ENCODE measurements around the gene ARL6IP5. TPM values are rescaled to one million over a fixed set of nuclear protein-coding genes. Genes with fewer than 3 reads are reported as not detected.

The ARL6IP5 gene, protein sequence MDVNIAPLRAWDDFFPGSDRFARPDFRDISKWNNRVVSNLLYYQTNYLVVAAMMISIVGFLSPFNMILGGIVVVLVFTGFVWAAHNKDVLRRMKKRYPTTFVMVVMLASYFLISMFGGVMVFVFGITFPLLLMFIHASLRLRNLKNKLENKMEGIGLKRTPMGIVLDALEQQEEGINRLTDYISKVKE
- total RNA-seq: 36.4 TPM

DNA sequence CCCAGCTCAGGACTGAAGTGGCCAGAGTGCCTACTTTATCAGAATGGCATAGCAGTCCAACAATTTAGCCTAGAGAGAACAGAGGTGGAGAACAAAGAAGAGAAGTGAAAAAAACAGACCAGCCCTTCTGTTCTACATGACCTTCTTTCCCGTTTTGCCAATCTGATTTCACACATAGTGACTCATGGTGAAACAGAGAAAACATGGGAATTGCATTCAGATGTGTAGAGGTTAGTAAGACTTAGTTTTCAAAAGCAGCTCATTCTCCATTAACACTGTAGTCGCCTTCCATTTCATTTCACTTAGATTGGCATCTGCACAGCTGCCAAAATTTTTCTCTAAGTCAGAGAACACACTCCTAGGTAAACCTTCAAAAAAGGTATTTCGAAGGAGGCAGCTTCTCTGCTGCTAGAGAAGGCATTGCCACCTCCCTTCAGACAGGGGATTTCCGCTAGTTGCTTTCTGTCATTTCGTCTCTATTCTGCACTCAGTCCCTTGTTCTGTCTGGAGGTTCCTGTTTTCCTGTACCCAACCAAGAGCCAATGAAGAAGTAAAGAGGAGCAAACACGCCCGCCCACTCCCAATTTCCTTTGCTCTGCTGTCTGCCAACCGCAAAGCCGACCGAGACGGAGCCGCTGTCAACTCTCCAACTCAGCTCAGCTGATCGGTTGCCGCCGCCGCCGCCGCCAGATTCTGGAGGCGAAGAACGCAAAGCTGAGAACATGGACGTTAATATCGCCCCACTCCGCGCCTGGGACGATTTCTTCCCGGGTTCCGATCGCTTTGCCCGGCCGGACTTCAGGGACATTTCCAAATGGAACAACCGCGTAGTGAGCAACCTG, at the start of gene ARL6IP5:
Gene ARL6IP5 (plus strand): TSS at position 612 of the 842 bp plus-strand sequence. CDS start 111 bp downstream, at position 723.
- ATAC-seq: peak; percentile 71

DNA sequence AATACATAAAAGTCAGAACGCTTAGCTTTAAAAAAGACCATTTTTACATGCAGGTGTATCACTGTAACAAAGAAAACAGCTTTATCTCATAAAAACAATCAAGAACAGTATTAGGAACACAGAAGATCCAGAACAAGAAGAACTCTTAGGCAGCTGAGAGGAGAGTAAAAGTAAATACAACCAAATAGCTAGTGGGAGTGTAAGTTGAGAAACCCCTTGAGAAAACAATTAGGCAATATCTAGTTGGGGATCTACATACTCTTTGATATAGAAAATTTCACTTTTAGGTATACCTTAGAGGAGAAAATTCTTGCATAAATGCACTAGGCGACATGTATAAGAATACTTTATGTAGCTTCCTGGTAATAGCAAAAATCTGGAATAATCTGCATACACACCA, 40.1 kb upstream of the ARL6IP5 start:
- no peak for ATAC-seq

DNA sequence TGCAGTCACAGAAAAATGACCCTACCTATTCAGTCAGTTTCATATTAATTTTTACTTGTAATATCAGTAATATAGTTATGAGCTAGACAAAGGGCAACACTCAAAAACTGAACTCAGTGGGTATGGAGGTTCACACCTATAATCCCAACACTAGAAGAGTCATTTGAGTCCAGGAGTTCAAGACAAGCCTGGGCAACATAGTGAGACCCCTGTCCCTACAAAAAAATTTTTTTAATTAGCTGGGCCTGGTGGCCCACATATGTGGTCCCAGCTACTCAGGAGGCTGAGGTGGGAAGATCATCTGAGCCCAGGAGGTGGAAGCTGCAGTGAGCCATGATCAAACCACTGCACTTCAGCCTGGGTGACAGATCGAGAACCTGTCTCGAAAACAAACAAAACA, 35.7 kb upstream of the ARL6IP5 start:
- no peak for ATAC-seq

DNA sequence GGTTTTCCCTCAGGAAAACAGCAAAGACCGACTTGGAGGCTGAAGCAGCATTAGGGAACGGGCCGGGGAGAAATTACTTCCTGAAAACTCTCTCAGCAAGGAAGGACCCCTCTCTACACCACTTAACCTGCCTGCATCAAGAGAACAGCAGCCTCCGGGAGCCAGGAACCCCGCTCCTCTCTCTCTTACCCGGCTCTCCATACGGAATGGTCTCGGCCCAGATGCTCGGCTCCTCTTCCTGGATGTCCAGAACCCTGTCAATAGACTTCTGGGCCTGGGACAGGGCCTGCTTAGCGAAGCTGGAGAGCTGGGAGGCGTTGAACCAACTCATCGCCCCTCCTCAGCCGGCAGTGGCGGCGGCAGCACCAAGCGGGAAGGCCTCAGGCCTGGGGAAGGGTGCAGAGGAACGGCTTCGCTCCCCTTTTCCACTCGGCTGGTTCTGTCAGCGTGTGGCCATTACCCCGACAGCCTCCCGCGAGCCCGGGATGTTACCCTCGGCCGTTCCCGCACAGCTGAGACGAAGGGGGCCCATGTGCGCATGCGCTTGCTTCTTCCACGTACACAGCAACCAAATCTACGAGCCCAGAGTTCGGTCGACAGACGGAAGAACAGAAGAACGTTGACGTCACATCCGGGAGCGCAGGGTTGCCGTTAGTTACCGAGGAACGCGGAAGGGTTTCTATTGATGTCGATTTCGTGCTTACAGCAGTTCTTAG, 32.8 kb upstream of the ARL6IP5 start, which contains the start of gene TMF1:
Gene TMF1 (minus strand): TSS at position 578 of the 716 bp plus-strand sequence. CDS start 247 bp downstream, at position 331.
- ATAC-seq: peak; percentile 99

DNA sequence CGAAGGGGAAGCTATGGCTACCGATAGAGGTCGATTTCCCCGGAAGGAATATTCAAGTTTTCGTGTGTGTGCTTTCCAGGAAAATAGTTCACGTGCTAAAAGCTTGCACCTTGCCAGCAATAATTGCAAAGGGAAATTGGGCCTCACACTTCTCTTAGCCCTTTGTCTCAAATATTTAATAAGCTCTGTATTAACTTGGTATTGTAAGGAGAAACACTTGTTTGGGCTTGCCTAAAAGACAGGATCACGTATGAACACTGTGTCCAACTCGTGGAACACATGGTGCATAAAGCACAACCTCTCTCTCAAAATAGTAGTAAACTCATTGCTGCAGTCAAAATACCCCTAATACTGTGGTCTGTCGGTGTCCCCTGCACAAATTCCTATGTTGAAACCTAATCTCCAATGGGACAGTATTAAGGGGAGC, 32.3 kb upstream of the ARL6IP5 start:
- peak; percentile 59 for ATAC-seq

DNA sequence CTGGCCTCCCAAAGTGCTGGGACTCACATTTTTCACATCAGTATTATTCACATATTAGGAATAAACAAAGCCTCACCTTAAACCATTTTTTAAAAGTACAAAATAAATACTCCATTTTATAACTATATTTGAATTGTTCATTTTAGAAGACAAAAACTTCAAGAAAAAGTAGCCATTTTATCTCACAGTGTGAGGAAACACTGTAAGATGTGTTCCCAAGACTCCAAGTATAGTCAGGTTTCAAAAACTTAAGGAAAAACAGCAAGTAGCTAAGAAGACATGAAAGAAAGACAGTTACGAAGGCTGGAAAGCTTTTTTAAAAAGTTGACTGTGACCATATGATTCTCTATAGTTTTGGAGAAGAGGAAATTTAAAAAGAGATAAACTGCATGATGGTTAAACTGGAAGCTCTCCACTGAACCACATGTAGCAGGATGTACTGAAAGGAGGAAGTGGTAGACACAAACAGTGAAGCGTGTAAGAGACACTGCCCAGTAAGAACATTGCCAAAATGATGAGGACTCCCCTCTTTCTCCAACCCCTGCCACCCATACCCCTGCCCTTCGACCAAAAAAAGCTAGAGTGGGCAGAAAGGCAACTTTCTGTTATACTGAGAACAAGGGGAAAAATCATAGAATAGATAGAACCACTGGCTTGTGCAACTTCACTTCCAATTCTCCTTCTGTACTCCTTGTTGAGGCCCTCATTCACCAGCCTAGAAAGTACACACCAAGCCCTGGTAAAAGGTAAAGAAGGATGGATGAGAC, 26.4 kb upstream of the ARL6IP5 start:
- ATAC-seq: peak; percentile 58

DNA sequence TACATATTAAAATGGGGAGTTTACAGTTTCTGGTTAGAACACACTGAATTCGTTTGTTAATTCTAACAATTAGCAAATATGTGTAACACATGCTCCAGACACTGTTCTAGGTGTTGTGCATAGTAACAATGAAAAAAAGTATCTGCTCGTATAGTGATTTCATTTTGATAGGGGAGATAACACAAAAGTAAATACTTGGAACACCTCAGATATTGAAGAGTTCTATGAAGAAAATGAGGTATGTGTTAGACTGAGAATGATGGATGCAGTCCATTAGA, 25.9 kb upstream of the ARL6IP5 start:
- no peak for ATAC-seq

DNA sequence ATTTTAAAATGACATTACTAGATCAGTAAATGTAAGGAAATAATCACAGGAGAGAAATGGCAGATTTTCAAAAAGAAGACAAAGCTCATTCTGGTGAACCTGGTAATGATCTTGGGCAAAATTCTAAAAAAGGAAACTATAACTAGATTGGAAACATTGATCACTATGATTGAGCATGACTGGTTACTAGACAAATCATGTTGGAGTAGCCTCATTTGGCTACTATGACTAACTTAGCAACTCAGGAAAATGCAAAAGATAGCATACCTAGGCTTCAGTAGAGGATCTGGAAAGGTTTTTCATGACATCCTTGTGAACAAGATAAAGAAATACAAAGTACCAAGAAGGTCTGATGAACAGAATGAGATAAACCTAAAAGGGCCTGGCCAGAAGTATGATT, 25.0 kb upstream of the ARL6IP5 start:
- no peak for ATAC-seq

DNA sequence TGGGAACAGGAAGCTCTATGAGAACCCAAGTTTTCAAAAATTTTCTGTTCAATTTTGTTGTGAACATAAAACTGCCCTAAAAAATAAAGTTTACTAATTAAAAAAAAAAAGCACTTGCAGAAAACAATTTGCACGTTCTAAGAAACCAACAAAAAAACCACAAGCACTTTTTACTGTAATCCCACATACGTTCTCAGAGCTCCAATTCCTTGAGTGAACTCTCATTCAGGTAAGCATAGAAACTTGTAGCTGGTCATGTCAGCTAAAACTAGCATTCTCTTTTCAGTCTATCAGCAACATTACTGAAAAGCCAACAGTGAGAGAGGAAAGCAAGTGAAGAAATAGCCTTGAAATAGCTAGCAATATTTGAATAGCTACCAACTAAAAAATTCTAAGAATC, 21.1 kb upstream of the ARL6IP5 start:
- ATAC-seq: no peak

DNA sequence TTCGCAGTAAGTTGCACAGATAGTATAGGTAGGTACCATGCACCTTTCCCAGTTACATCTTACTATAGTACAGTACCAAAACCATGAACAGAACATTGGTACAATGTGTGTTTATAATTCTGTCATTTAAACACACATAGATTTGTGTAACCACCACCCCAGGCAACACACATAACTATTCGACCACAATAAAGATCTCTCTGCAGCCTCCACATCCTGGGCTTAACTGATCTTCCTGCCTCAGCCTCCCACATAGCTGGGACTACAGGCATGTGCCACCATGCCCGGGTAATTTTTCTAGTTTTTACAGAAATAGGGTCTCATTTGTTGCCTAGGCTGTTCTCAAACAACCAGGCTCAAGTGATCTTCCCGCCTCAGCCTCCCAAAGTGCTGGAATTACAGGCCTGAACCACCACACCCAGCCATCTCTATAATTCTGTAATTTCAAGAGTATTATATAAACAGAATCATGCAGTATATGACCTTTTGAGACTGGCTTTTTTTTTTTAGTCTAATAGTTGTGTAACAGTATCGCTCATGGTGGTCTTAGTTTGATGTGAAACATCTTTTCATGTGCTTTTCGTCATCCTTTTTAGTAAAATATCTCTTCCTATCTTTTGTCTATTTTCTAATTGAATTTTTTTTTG, 19.3 kb upstream of the ARL6IP5 start:
- ATAC-seq: no peak

DNA sequence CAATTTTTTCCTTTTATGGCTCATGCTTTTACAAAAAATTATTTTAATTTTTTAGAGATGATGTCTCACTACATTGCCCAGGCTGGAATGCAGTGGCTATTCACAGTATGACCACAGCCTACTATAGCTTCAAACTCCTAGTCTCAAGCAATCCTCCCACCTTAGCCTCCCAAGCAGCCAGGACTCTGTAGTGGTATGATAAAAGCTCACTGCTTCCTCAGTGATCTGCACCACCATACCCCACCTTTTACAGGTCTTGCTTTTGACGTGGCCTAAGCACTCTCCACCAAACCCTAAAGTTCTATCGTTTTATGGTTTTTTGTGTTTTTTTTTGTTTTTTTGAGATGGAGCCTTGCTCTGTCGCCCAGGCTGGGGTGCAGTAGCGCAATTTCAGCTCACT, 18.6 kb upstream of the ARL6IP5 start:
- ATAC-seq: no peak

DNA sequence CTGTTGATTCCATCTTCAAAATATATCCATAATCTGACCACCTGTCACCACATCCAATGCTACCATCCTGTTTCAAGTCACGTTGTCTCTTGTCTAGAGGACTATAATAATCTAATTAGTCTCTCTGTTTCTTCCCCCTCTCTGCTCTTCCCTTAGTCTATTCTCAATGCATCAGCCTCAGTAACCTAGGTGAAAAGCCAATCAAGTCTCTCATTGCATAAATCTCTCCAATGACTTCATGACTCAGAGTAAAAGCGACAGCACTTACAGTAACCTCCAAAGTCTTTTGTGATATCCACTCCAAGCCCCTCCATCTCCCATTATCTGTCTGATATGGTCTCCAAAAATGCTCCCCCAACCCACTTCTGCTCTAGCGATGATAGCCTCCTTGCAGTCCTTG, 11.8 kb upstream of the ARL6IP5 start:
- no peak for ATAC-seq

DNA sequence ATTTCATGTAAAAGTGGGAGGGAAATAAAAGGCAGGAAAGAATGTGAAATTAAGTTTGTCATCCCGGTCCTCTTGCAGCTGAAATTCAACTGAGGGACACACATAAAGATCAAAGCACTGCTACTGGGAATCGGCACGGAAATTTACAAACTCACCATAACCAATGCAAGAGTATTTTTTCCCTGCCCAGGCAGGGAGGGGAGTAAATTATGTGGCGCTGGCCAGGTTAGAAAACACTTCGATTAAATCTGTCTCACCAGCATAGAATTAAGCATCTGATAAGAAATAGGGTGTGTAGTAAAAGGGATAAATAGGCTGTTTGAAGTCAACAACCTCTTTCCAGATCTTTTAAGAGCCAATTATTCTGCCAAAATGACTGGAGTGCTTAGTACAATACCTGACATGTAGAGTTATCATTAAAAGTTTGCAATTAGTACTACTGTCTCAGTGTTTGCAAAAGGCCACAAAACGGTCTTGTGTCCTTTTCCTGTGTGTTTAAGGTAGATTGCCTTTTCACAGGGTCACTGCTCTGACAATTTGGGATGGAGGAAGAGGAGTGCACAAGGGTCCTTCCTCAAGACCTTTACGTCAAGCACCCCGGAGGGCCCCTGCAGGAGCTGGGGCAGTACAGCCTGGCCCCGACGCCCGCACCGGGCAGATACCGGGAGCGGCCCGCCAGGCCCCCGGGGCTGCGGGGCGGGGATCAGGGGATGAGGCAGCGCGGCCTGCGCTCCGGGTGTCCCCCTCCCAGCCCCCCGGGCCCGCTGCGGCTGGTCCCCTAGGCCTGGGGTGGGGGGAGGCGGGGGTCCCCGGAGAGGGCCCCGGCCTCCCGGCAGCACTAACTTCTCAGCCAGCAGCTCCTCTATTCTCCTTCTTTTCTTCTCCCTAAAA, 5.2 kb upstream of the ARL6IP5 start:
- ATAC-seq: peak; percentile 63

DNA sequence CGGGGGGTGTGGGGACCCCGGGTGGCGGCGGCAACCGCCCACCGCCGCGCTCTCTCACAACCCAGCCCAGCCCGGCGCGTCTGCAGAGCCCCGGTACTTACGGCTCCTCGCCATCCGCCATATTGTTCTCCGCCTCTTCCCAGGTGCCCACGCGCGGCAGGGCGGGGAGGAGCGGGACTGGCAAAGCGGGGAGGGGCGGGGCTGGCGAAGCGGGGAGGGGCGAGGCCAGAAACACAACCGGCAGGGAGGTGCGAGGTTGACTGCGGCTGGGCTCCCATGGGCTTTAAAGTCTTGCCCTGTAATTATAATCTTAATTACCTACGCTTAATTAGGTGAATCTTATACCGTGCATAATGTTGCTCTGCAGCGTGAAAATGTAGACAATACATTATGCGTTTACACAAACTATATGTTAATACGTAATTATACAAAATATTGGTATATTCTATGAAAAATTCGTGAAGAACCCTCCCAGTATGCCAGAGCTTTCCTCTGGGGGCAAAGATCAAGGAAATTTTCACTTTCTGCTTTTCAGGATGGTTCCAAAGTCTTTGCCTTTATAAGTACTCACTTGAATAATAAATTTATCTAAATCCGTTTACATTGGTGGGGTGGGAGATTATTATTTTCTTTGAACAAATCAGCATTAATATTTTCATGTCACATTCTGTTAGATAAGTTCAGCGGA, 4.4 kb upstream of the ARL6IP5 start, which contains the start of gene UBA3:
Gene UBA3 (minus strand): TSS at position 133 of the 688 bp plus-strand sequence. CDS start 12 bp downstream, at position 121.
- ATAC-seq: peak; percentile 89

DNA sequence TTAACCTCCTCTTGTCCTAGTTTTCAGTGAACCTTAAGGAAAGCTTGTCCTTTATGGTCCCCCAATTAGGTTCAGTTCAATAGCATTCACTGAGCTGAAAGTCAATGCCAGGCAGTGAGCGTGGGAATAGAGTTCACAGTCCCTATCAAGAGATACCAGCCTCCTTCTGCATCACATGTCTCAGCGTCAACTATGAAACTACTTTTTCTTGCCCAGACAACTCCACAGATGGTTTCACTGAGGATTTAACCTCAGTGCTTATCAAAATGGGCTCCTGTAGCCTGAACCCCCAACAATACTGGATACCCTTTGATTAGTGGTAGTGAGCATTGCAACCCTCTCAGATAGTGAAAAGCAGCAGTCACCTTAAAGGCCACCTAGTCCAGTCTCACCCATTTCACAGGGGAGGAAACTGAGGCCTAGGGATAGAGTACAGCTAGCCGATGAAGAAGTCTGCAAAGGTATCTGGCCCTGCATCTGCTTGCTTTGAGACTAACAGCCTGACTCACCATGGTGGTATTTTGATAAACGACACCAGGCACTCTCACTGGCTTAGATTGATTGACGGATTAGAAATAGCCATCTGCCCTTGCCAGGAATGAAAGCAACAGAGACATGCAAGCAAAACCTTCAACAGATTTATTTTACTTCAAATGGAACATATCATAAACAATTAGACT, 3.0 kb upstream of the ARL6IP5 start:
- ATAC-seq: no peak

DNA sequence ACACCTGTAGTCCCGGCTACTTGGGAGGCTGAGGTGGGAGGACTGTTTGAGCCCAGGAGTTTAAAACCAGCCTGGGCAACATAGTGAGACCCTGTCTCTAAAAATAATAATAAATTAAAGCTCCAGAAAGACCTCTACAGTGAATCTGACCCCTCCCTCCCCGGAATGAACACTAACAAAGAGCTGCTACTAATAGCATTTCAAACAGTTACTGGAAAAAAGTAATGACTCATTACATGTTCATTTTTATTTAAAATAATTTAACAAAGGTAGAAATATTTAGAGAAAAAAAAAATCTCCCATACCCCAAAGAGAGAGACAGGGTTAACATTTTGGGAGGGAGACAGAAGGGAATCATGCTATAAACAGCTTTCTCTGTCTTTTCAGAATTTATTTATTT, 2.4 kb upstream of the ARL6IP5 start:
- ATAC-seq: no peak

DNA sequence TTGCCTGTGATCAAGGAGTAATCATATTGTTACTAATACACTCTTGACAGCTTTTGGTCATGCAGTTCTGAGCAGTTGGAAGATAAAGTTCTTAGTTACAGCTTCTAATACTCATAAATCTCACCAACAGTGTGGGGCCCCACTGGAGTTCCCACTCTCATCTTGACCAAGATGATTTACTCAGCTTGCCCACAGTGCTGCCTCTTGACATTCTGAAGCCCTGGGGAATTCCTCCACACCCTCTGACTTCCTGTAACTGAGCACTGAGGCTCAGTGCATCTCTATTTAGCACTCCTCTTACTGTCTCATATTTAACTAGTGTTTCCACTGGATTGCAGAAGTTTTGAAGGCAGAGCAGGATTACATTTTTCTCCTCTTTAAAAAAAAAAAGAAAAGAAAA, 1.9 kb upstream of the ARL6IP5 start:
- ATAC-seq: no peak

DNA sequence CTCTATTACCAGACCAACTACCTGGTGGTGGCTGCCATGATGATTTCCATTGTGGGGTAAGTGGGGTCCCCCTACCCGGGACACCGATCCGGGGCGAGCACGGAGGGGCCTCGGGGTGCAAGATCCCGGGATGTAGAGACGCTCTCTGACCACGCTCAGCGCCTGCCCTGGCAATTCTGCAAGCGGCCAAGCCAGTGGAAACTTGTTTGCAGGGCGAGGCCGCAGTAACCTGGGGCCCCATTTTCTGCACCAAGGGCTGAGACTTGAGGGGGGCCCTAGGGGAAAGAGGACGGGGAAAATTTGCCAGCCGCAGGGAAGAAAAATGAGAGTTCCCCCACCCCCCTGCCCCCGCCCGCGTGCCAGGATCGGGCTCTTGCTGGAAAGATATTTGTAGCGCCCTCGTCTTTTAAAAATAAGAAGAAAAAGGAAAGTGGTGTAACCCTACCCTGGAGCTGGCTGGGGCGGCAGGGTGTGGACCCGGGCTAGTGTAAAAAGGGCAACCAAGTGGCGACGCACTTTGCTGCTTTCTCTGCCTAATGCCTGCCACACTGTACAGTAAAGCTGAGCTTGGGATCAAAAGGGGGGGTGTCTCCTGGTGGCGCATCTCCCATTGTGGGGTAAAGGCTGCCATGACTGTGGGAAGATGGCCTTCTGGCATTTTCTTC, 563 bp downstream of the ARL6IP5 start:
- peak; percentile 38 for ATAC-seq

Measured in esophagus mucosa (tissue), 1 donor.